CD4-positive, alpha-beta T cell treated with Interleukin-21 for 1 hour (primary cell): ENCODE measurements around the gene FNBP1.
"Not testable (repeated sequence)": the region's sequence is repeated elsewhere in the genome, so short reads cannot be mapped to it uniquely, and the experiment has no call there.

Experiments
- DNase-seq: peaks from one replicate; pipeline ENCODE4 v3.0.0-alpha.2; 2020

FNBP1 gene

DNA sequence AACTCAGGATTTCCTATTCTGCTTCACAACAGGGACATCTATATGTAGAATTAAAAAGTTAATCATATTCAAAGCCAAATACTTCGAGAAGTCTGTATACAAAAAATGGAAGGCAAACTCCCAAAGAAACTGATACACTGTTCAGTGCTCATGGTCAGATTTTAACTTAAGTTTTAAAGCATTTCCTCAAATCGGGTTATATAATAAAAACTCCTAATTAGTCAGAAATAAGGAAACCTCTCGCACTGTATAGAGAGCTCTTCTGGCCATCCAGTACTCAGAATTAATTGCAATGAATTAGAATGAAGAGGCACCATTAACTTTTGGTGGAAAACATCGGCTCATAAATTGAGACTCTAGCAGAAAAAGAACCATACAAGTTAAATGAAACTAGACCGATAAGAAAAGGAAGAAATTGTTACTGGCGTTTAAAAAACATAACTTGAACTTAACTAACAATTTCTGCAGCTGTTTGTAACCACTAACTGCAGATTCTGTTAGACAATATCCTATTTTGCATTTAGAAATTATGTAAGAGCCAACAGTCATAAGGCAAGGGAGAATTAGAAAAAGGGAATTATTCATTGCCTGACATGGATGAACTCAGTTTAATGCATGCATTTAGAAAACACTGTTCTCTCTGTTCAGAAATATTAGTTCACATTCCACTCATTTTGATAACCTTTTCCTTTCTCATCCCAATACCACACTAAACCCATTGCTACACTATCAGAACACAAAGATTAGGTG lies 96.6 kb downstream of the FNBP1 start:
- DNase-seq: no peak

DNA sequence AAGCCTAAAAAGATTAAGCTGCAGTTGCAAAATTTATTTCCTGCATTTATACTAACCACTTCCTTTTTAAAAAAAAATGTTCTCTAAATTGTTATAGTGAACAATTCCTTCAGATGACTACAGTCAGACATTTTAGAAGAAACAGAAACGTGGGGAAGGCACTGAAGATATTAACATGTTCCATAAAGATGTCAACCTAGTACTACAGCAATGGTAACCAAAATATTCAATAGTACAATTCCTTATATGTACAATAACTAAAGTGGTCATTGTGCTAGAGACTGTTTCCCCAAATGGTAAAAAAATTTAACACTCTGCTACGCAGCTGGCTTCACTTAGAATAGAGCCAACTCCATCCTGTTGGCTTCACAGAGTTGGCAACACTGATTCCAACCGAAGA lies 97.7 kb downstream of the FNBP1 start:
- peak; percentile 59 for DNase-seq

DNA sequence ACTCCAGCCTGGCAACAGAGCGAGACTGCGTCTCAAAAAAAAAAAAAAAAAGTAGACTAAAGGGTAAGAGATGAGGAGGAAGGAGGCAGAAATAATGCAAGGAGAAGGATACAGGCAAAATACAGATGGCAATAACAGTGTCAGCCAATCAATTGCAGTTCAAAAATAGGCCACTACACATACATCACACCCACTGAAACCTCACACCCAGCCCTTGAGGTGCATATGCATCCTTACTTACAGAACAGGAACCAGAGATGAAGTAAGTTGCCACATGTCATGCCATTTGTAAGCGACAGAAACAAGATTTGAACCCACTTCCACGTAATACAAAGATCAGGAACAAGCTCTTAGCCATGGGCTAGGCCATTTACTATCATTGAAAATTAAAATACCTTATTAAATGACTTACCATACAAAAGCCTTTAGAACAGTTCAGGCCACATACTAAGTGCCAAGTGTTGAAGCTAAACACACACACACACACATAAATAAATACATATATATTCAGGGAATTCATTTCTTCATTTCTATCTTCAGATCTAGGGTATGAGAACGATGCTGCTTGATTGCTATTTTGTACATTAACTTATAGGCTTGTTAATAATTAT lies 98.4 kb downstream of the FNBP1 start:
- peak; percentile 81 for DNase-seq

GRCh38 chr9:129939431-129939830 lies 103.6 kb downstream of the FNBP1 start:
- no peak for DNase-seq

DNA sequence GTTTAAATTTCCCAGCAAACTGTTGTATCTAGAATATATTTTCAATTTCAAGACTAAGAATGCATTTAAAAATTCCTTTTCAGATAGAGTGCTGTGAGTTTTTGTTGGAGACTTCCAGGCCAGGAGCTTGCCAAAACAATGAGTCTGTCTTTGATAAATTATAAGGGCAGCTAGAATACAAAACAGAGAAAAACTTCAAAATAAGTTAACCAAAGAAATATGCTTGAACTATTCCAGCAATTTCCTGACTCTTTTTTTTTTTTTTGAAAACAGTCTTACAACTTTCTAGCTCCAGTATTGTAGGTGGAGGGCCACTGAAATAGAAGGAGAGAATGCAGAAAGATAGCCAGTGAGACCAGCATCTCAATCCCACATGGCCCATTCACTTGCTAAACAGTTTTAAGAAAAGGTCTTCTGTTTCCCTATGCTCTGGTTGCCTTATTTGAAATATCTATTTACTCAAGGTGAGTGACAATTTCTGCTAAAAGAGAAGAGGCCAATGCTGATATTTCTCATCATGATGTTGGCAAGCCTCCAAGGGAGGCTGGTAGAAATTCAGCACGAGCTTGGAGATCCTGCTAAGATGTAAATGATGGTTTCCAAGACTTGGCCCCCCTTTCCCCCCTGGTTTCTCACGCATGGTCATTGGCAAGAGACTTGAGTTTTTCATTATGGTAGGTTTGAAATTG lies 104.6 kb downstream of the FNBP1 start:
- peak; percentile 11 for DNase-seq

DNA sequence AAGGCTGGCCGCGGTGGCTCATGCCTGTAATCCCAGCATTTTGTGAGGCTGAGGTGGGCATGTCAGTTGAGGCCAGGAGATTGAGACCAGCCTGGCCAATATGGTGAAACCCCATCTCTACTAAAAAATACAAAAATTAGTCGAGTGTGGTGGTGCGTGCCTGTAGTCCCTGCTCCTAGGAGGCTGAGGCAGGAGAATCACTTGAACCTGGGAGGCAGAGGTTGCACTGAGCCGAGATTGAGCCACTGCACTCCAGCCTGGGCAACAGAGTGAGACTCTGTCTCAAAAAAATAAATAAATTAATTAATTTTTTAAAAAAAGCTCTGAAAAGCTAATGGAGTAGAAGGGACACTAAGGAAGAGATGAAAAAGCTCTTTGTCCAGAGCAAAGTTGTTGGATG lies 105.1 kb downstream of the FNBP1 start:
- not testable (repeated sequence) for DNase-seq

DNA sequence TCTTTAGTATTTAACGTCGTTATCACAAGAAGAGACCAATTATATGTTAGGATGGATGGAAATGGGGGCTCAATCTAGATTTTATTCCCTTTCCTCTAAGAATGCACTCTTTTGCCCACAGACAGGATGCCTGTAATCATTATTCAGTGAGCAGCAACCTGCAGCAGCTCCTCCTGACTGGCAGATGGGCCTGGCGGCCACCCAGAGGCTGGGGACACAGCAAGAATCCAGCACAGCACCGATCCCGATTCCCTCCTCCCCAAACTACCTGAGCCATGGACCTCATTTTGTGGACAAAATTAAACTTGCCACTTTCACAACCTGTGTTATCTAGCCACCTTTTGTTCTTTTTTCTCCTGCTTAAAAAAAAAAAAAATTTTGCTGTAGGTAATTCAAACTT lies 106.8 kb downstream of the FNBP1 start:
- no peak for DNase-seq

DNA sequence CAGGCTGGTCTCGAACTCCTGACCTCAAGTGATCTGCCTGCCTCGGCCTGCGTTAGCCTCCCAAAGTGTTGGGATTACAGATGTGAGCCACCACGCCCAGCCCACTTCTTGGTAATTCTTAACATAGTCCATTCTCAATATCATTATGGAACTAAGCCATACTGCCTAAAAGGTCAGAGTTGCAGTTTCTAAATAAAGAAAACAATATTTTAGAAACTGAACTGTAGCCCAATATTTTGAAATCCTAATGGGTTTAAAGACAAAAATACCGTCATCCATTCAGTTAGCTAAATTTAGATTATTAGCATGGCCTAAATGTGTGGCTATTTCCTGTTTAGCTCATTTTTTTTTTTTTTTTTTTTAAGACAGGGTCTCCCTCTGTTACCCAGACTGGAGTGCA lies 108.2 kb downstream of the FNBP1 start:
- no peak for DNase-seq

DNA sequence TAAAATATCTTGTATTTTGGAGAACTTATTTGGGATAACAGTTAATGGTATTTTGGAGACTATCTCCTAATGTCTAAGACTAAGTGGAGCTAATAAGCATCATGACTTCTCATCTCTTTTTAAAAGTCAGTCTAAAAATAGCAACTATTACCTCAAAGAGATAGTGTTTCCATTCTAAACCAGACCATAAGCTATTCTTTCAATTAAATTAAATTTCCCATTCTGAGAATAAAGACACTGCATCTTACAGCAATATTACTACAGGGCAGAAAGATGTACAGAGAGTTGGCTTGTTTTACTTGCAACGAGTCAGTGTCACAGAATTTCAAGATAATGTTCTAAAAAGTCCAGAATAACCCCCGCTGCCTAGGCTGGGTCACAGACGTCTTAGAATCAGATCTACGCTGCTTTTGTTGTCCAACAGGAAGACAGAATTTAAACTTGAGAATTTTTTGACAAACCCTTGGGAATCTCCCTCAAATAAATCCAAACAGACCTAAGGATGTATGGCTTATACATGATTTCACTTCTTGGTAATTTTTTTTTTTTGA lies 108.9 kb downstream of the FNBP1 start:
- DNase-seq: peak; percentile 21

DNA sequence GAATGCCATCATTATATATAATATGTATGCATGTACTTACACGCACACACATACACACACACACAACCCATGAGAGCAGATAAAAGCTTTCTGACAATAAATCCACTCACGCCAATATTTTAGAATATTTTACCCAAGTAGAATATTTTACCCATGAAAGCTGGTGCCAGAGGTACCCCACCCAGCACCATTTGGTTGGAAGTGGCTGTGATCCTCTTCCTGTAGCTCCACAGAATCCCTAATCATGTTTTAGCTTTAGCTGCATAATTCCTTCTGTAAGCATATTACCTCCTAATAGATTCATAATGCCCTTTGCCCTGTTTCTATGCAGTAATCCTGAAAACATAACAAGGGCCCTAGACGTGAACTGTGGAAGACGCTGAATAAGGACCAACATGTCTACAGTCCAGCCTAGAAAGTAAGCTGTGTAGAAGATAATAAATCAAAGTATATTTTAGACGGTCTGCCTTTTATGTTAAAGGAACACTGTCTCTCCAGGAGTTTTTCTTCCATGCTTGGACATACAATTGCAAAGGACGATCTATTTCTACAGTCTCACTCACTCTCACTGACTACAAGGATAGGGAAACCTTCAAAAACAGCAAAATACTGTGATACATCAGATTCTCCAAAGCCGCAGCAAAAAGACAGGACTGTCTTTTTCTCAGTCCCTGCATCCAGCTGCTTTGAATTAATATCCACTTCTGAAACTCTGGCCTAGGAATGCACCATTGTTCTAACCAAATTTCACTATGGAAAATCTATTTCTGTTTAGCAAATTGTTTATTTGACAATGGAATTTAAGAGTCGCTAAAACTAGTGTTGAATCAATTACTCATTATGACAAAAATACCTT lies 109.6 kb downstream of the FNBP1 start:
- no peak for DNase-seq

DNA sequence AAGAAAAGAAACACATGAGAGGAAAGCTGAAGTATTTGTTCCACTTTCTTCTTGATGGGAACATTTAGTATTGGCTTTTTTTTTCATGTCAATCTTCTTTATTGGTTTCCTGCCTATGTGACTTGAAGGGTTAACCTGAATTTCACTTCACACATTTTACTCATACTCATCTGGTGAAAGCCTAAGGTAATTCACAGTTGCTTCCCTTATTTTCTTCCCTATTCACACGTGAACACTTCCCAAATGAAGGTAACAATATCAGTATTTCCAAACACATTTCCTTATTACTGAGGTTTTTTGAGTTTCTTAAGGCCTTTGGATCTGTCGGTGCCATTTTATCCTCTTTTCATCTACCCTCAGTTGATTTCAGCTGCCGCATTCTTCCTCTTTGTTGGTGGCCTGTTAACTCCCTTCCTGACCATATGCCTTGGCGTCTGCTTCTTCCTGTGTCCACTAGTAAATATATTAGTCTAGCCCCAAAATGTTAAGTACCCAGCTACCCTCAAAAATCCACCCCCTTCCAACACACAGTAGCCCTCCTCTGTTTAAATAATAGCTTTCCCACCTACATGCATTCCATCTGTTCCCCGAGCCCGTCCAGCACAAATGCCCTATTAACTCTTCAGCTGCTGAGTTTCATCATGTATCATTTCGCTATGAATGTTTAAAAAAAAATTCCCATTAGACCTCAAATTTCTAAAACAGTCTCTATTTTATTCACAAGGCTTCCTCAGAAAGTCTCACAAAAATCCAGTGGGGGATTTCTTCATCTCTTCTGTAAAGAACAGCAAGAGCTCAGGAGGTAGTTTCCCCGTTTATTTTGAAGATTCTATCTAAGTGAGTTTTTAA lies 110.5 kb downstream of the FNBP1 start:
- DNase-seq: peak; percentile 29

DNA sequence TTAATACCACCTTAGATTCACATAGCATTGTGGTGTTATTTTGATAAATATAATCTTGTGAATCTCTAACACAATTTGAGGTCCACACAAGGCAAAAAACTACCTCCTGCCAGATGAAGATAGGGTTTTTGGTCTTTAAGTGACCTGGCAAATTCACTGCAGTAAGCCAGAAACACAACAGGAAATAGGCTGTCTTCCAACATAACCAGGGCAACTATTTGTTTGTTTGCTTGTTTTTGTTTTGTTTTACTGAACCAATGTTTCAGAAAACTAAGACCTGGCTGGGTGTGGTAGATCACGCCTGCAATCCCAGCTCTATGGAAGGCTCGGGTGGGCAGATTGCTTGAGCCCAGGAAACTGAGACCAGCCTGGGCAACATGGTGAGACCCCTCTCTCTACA lies 112.2 kb downstream of the FNBP1 start:
- peak; percentile 57 for DNase-seq

- DNase-seq: no peak
Measured at GRCh38 chr9:129929496-129930125, 113.4 kb downstream of the FNBP1 start.

- DNase-seq: no peak
Measured at GRCh38 chr9:129923589-129923988, 119.4 kb downstream of the FNBP1 start.

DNA sequence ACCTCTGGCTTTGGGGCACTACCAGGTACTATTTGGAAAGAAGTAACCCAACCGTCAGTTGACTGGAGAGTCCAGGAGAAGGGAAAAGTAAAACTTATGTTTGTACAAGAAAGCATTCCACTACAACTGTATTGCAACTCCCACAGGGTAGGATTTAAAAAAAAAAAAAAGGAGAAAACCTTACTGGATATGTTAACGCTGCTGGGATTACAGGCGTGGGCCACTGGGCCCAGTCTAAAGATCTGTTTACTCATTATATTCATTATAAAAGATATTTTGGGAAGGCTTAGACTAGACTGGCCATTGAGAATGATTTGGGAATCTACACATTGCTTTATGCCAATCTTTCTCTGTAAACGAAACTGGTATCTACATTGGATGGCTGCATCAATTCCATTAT lies 121.1 kb downstream of the FNBP1 start:
- DNase-seq: no peak

GRCh38 chr9:129919841-129920240 lies 123.1 kb downstream of the FNBP1 start:
- DNase-seq: no peak

- DNase-seq: no peak
Measured at GRCh38 chr9:129919277-129919676, 123.7 kb downstream of the FNBP1 start.

GRCh38 chr9:129918296-129918950 lies 124.6 kb downstream of the FNBP1 start:
- DNase-seq: no peak

GRCh38 chr9:129916707-129917106 lies 126.3 kb downstream of the FNBP1 start:
- DNase-seq: no peak

DNA sequence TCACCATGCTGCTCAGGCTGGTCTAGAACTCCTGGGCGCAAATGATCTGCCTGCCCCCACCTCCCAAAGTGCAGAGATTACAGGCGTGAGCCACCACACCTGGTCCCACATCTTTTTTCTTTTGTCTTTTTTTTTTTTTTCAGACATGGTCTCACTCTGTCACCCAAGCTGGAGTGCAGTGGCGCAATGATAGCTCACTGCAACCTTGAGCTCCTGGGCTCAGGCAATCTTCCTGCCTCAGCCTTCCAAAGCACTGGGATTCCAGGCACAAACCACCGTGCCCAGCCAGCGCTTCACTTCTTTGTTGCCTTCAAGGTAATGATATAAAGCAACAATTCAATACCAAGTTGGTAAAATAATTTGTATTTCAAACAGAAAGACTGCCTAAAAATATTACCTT lies 128.9 kb downstream of the FNBP1 start:
- no peak for DNase-seq
